Osteocyte (in vitro differentiated cells): ENCODE results near the gene CGREF1. TPM values are rescaled to one million over a fixed set of nuclear protein-coding genes. Genes with fewer than 3 reads are reported as not detected.

Experiments
- DNase-seq: peaks from one replicate; pipeline ENCODE4 v3.0.0; 2021; ENCODE audit warnings: mixed read lengths; ENCODE audit not compliant: unreplicated experiment; ENCODE audit errors: extremely low spot score
- H3K27ac Mint-ChIP-seq: one replicate; pipeline ENCODE4 v1.8.0; 2021; ENCODE audit warnings: mild to moderate bottlenecking, mixed read lengths; ENCODE audit not compliant: unreplicated experiment
- H3K27me3 Mint-ChIP-seq: one replicate; pipeline ENCODE4 v1.8.0; 2021; ENCODE audit warnings: mixed read lengths; ENCODE audit not compliant: unreplicated experiment
- H3K36me3 Mint-ChIP-seq: one replicate; pipeline ENCODE4 v1.8.0; 2021; ENCODE audit warnings: mixed read lengths; ENCODE audit not compliant: unreplicated experiment
- H3K4me1 Mint-ChIP-seq: one replicate; pipeline ENCODE4 v1.8.0; 2021; ENCODE audit warnings: mixed read lengths; ENCODE audit not compliant: unreplicated experiment
- H3K4me3 Mint-ChIP-seq: one replicate; pipeline ENCODE4 v1.8.0; 2021; ENCODE audit warnings: mild to moderate bottlenecking, moderate library complexity, mixed read lengths; ENCODE audit not compliant: unreplicated experiment
- H3K9me3 Mint-ChIP-seq: one replicate; pipeline ENCODE4 v1.8.0; 2021; ENCODE audit warnings: mixed read lengths; ENCODE audit not compliant: unreplicated experiment
- CTCF ChIP-seq: fragments of 200-600 bp; sonication (generic); IDR thresholded peaks from 2 replicates; pipeline ENCODE4 v1.5.0; 2021; ENCODE audit warnings: antibody characterized with exemption, mild to moderate bottlenecking, moderate library complexity
- total RNA-seq: library from RNA; stranded (reverse); gene quantifications from 2 replicates; pipeline ENCODE4 v1.2.1, GENCODE V29; 2021

The CGREF1 gene
- total RNA-seq, 1 donor from 2014 or later = 1.9 TPM

GRCh38 chr2:27069961-27070618, 48.8 kb downstream of the CGREF1 start:
- H3K9me3 Mint-ChIP-seq = no peaks in the 10 kb centered on the region
- peaks cover 53% of the 10 kb centered on the region for H3K4me1 Mint-ChIP-seq
- H3K27me3 Mint-ChIP-seq = no peaks in the 10 kb centered on the region
- H3K4me3 Mint-ChIP-seq = peak overlapping the region; percentile 89
- H3K36me3 Mint-ChIP-seq = peaks cover 19% of the 10 kb centered on the region
- DNase-seq = no peak
- no peak for TF ChIP-seq CTCF
- H3K27ac Mint-ChIP-seq = peak overlapping the region; percentile 91

GRCh38 chr2:27069436-27069835, 49.5 kb downstream of the CGREF1 start:
- peak overlapping the region; percentile 91 for H3K27ac Mint-ChIP-seq

GRCh38 chr2:27067385-27067784, 51.5 kb downstream of the CGREF1 start:
- no peaks in the 10 kb centered on the region for H3K9me3 Mint-ChIP-seq
- H3K27ac Mint-ChIP-seq = no peak overlapping the region
- no peak overlapping the region for H3K4me3 Mint-ChIP-seq
- TF ChIP-seq CTCF = no peak
- no peaks in the 10 kb centered on the region for H3K27me3 Mint-ChIP-seq
- H3K36me3 Mint-ChIP-seq = peaks cover 24% of the 10 kb centered on the region
- no peak for DNase-seq
- peaks cover 33% of the 10 kb centered on the region for H3K4me1 Mint-ChIP-seq

More at GRCh38 chr2:27069436-27069835, 49.5 kb downstream of the CGREF1 start:
- peak overlapping the region; percentile 89 for H3K4me3 Mint-ChIP-seq
- no peak for TF ChIP-seq CTCF
- H3K4me1 Mint-ChIP-seq = peaks cover 47% of the 10 kb centered on the region
- no peak for DNase-seq
- H3K36me3 Mint-ChIP-seq = peaks cover 21% of the 10 kb centered on the region
- no peaks in the 10 kb centered on the region for H3K9me3 Mint-ChIP-seq
- no peaks in the 10 kb centered on the region for H3K27me3 Mint-ChIP-seq

GRCh38 chr2:27065128-27065527, 53.8 kb downstream of the CGREF1 start:
- H3K27me3 Mint-ChIP-seq = no peaks in the 10 kb centered on the region
- H3K36me3 Mint-ChIP-seq = peaks cover 28% of the 10 kb centered on the region
- no peak for TF ChIP-seq CTCF
- H3K4me3 Mint-ChIP-seq = no peak overlapping the region
- DNase-seq = no peak
- H3K9me3 Mint-ChIP-seq = no peaks in the 10 kb centered on the region
- no peak overlapping the region for H3K27ac Mint-ChIP-seq
- H3K4me1 Mint-ChIP-seq = peaks cover 18% of the 10 kb centered on the region

GRCh38 chr2:27060323-27060722, 58.6 kb downstream of the CGREF1 start:
- Mint-ChIP-seq H3K9me3 (no peaks in the 10 kb centered on the region), H3K27me3 (no peaks in the 10 kb centered on the region), H3K4me1 (no peaks in the 10 kb centered on the region), H3K4me3 (no peak overlapping the region), H3K36me3 (peaks cover 17% of the 10 kb centered on the region), H3K27ac (no peak overlapping the region)
- TF ChIP-seq CTCF = no peak
- no peak for DNase-seq
